ENCODE data around the gene FOXP1. TPM values are rescaled to one million over a fixed set of nuclear protein-coding genes. Genes with fewer than 3 reads are reported as not detected.

Gene FOXP1
- polyA plus RNA-seq, 1 donor from 2014 or later: 5.6 TPM

GRCh38 chr3:71614869-71615268 is 31.3 kb upstream of the FOXP1 start:
- Histone ChIP-seq H3K9ac (ENCODE audit: low read length) (no peak overlapping the region), H3K9me3 (ENCODE audit: low read length) (no peaks in the 10 kb centered on the region), H3K27me3 (ENCODE audit: insufficient read depth, low read depth, low read length) (no peaks in the 10 kb centered on the region), H2AFZ (ENCODE audit: low read depth, low read length) (no peak overlapping the region), H4K20me1 (ENCODE audit: insufficient read depth) (no peaks in the 10 kb centered on the region), H3K36me3 (ENCODE audit: insufficient read depth, low read length) (no peaks in the 10 kb centered on the region), H3K4me2 (ENCODE audit: low read length) (no peak overlapping the region), H3K79me2 (replicated peaks; ENCODE audit: insufficient read depth, low read length) (no peaks in the 10 kb centered on the region), H3F3A (ENCODE audit: insufficient read depth, low read length, poor library complexity, severe bottlenecking) (no peaks in the 10 kb centered on the region), H3K27ac (ENCODE audit: low read length) (no peak overlapping the region), H3K4me3 (ENCODE audit: low read length) (no peak overlapping the region), H3K9me2 (ENCODE audit: insufficient read depth, low read length) (no peaks in the 10 kb centered on the region)
- TF ChIP-seq, protein P1, sequence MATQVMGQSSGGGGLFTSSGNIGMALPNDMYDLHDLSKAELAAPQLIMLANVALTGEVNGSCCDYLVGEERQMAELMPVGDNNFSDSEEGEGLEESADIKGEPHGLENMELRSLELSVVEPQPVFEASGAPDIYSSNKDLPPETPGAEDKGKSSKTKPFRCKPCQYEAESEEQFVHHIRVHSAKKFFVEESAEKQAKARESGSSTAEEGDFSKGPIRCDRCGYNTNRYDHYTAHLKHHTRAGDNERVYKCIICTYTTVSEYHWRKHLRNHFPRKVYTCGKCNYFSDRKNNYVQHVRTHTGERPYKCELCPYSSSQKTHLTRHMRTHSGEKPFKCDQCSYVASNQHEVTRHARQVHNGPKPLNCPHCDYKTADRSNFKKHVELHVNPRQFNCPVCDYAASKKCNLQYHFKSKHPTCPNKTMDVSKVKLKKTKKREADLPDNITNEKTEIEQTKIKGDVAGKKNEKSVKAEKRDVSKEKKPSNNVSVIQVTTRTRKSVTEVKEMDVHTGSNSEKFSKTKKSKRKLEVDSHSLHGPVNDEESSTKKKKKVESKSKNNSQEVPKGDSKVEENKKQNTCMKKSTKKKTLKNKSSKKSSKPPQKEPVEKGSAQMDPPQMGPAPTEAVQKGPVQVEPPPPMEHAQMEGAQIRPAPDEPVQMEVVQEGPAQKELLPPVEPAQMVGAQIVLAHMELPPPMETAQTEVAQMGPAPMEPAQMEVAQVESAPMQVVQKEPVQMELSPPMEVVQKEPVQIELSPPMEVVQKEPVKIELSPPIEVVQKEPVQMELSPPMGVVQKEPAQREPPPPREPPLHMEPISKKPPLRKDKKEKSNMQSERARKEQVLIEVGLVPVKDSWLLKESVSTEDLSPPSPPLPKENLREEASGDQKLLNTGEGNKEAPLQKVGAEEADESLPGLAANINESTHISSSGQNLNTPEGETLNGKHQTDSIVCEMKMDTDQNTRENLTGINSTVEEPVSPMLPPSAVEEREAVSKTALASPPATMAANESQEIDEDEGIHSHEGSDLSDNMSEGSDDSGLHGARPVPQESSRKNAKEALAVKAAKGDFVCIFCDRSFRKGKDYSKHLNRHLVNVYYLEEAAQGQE (IDR thresholded peaks at IDR 0.05; ENCODE audit: borderline replicate concordance): no peak
- TF ChIP-seq MXI1 (conservative IDR thresholded peaks at IDR 0.05; ENCODE audit: poor library complexity, severe bottlenecking) (no peak), POLR2AphosphoS5 (IDR thresholded peaks at IDR 0.05) (no peak), EZH2 (IDR thresholded peaks at IDR 0.05; ENCODE audit: borderline replicate concordance, insufficient read depth, low read length, poor library complexity, severe bottlenecking) (no peak), SMC3 (conservative IDR thresholded peaks at IDR 0.05; ENCODE audit: poor library complexity) (no peak), TAF1 (IDR thresholded peaks at IDR 0.05; ENCODE audit: low read depth) (no peak), EP300 (conservative IDR thresholded peaks at IDR 0.05; ENCODE audit: poor library complexity, severe bottlenecking) (no peak), RAD21 (conservative IDR thresholded peaks at IDR 0.05) (no peak)
- TF ChIP-seq, protein P2, sequence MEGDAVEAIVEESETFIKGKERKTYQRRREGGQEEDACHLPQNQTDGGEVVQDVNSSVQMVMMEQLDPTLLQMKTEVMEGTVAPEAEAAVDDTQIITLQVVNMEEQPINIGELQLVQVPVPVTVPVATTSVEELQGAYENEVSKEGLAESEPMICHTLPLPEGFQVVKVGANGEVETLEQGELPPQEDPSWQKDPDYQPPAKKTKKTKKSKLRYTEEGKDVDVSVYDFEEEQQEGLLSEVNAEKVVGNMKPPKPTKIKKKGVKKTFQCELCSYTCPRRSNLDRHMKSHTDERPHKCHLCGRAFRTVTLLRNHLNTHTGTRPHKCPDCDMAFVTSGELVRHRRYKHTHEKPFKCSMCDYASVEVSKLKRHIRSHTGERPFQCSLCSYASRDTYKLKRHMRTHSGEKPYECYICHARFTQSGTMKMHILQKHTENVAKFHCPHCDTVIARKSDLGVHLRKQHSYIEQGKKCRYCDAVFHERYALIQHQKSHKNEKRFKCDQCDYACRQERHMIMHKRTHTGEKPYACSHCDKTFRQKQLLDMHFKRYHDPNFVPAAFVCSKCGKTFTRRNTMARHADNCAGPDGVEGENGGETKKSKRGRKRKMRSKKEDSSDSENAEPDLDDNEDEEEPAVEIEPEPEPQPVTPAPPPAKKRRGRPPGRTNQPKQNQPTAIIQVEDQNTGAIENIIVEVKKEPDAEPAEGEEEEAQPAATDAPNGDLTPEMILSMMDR (IDR thresholded peaks at IDR 0.05; ENCODE audit: poor library complexity, severe bottlenecking): no peak

GRCh38 chr3:71614426-71614825 is 30.9 kb upstream of the FOXP1 start:
- Histone ChIP-seq H2AFZ (ENCODE audit: low read depth, low read length) (no peak overlapping the region), H3K79me2 (replicated peaks; ENCODE audit: insufficient read depth, low read length) (no peaks in the 10 kb centered on the region), H3K4me3 (ENCODE audit: low read length) (no peak overlapping the region), H3K9me3 (ENCODE audit: low read length) (no peaks in the 10 kb centered on the region), H3K9ac (ENCODE audit: low read length) (no peak overlapping the region), H3F3A (ENCODE audit: insufficient read depth, low read length, poor library complexity, severe bottlenecking) (no peaks in the 10 kb centered on the region), H3K27ac (ENCODE audit: low read length) (no peak overlapping the region), H3K27me3 (ENCODE audit: insufficient read depth, low read depth, low read length) (no peaks in the 10 kb centered on the region), H3K36me3 (ENCODE audit: insufficient read depth, low read length) (no peaks in the 10 kb centered on the region), H3K4me2 (ENCODE audit: low read length) (no peak overlapping the region), H4K20me1 (ENCODE audit: insufficient read depth) (no peaks in the 10 kb centered on the region), H3K9me2 (ENCODE audit: insufficient read depth, low read length) (no peaks in the 10 kb centered on the region)
- TF ChIP-seq POLR2AphosphoS5 (IDR thresholded peaks at IDR 0.05) (no peak), EP300 (conservative IDR thresholded peaks at IDR 0.05; ENCODE audit: poor library complexity, severe bottlenecking) (no peak), EZH2 (IDR thresholded peaks at IDR 0.05; ENCODE audit: borderline replicate concordance, insufficient read depth, low read length, poor library complexity, severe bottlenecking) (no peak), SMC3 (conservative IDR thresholded peaks at IDR 0.05; ENCODE audit: poor library complexity) (no peak), TAF1 (IDR thresholded peaks at IDR 0.05; ENCODE audit: low read depth) (no peak), RAD21 (conservative IDR thresholded peaks at IDR 0.05) (no peak), MXI1 (conservative IDR thresholded peaks at IDR 0.05; ENCODE audit: poor library complexity, severe bottlenecking) (no peak)
- TF ChIP-seq, protein P1 (IDR thresholded peaks at IDR 0.05; ENCODE audit: borderline replicate concordance): no peak
- TF ChIP-seq, protein P2 (IDR thresholded peaks at IDR 0.05; ENCODE audit: poor library complexity, severe bottlenecking): no peak
